ENCODE measurements around the gene TMEM52. TPM values are rescaled to one million over a fixed set of nuclear protein-coding genes. Genes with fewer than 3 reads are reported as not detected.

The TMEM52 gene
- total RNA-seq, 4 donors from 2014 or later, result 1.4 to 6.3 (median 4.2) TPM; not detected in 1

GRCh38 chr1:1877865-1878436 lies 41.1 kb downstream of the TMEM52 start:
- TF ChIP-seq EP300 (IDR thresholded peaks at IDR 0.05) (no peak), CTCF (IDR thresholded peaks at IDR 0.05) (no peak), POLR2A (IDR thresholded peaks at IDR 0.05; ENCODE audit: low read depth) (no peak), POLR2AphosphoS5 (IDR thresholded peaks at IDR 0.05) (no peak)
- Histone ChIP-seq H3K9me3 (no peaks in the 10 kb centered on the region), H3K4me1 (peaks cover 79 to 98% (median 93%) of the 10 kb centered on the region in 4 donors), H3K27ac (replicated peaks in 1 of 4) (no peak overlapping the region), H3K27me3 (no peaks in the 10 kb centered on the region), H3K4me3 (no peak overlapping the region), H3K36me3 (peaks cover 0 to 28% (median 14%) of the 10 kb centered on the region in 4 donors)
- 88% methylated on average over 5 of the region's 5 CpGs for WGBS
- DNase-seq (ENCODE audit: extremely low spot score), result no peak
- intact Hi-C loops (cut with DNase I), result no loop called here

- Histone ChIP-seq H3K4me1 (peaks cover 80 to 98% (median 94%) of the 10 kb centered on the region in 4 donors), H3K36me3 (peaks cover 0 to 33% (median 14%) of the 10 kb centered on the region in 4 donors), H3K27me3 (no peaks in the 10 kb centered on the region), H3K27ac (replicated peaks in 1 of 4) (no peak overlapping the region), H3K4me3 (no peak overlapping the region), H3K9me3 (no peaks in the 10 kb centered on the region)
- TF ChIP-seq CTCF (IDR thresholded peaks at IDR 0.05), result no peak
- TF ChIP-seq POLR2AphosphoS5 (IDR thresholded peaks at IDR 0.05), result no peak
- TF ChIP-seq POLR2A (IDR thresholded peaks at IDR 0.05; ENCODE audit: low read depth), result no peak
- no peak for TF ChIP-seq EP300 (IDR thresholded peaks at IDR 0.05)
- WGBS, result 77% methylated on average over 11 of the region's 11 CpGs
- DNase-seq (ENCODE audit: extremely low spot score), result no peak
- intact Hi-C loops (cut with DNase I), result no loop called here
These were observed 42.6 kb downstream of the TMEM52 start for GRCh38 chr1:1876335-1876930.

- H3K27me3 ChIP-seq, result no peaks in the 10 kb centered on the region
- no peaks in the 10 kb centered on the region for H3K9me3 ChIP-seq
- intact Hi-C loops (cut with DNase I), result no loop called here
- 83% methylated on average over 1 of the region's 1 CpG for WGBS
- no peak for DNase-seq (ENCODE audit: extremely low spot score)
- peaks cover 80 to 98% (median 94%) of the 10 kb centered on the region in 4 donors for H3K4me1 ChIP-seq
- peaks cover 0 to 33% (median 14%) of the 10 kb centered on the region in 4 donors for H3K36me3 ChIP-seq
- H3K4me3 ChIP-seq, result no peak overlapping the region
- TF ChIP-seq POLR2A (IDR thresholded peaks at IDR 0.05; ENCODE audit: low read depth), result no peak
- no peak for TF ChIP-seq CTCF (IDR thresholded peaks at IDR 0.05)
- no peak for TF ChIP-seq EP300 (IDR thresholded peaks at IDR 0.05)
- TF ChIP-seq POLR2AphosphoS5 (IDR thresholded peaks at IDR 0.05), result no peak
- no peak overlapping the region for H3K27ac ChIP-seq (replicated peaks in 1 of 4)
These were observed 43.1 kb downstream of the TMEM52 start for GRCh38 chr1:1875932-1876331.

GRCh38 chr1:1874901-1875300 lies 44.2 kb downstream of the TMEM52 start:
- H3K4me3 ChIP-seq, result no peak overlapping the region
- no peak for DNase-seq (ENCODE audit: extremely low spot score)
- TF ChIP-seq POLR2A (IDR thresholded peaks at IDR 0.05; ENCODE audit: low read depth) (no peak), EP300 (IDR thresholded peaks at IDR 0.05) (no peak), POLR2AphosphoS5 (IDR thresholded peaks at IDR 0.05) (no peak), CTCF (IDR thresholded peaks at IDR 0.05) (no peak)
- H3K36me3 ChIP-seq, result peaks cover 0 to 33% (median 14%) of the 10 kb centered on the region in 4 donors
- intact Hi-C loops (cut with DNase I), result no loop called here
- no peaks in the 10 kb centered on the region for H3K9me3 ChIP-seq
- H3K27me3 ChIP-seq, result no peaks in the 10 kb centered on the region
- H3K4me1 ChIP-seq, result peaks cover 75 to 97% (median 93%) of the 10 kb centered on the region in 4 donors
- no peak overlapping the region for H3K27ac ChIP-seq (replicated peaks in 1 of 4)
- WGBS, result 96% methylated on average over 7 of the region's 7 CpGs
